HuH-7.5 (cell line): Measurements from ENCODE around the gene CCT6B.
"Not testable (repeated sequence)": the region's sequence is repeated elsewhere in the genome, so short reads cannot be mapped to it uniquely, and the experiment has no call there.

Experiments
- DNase-seq: peaks from one replicate; pipeline ENCODE4 v3.0.0; 2011; ENCODE audit warnings: low spot score

The CCT6B gene, protein sequence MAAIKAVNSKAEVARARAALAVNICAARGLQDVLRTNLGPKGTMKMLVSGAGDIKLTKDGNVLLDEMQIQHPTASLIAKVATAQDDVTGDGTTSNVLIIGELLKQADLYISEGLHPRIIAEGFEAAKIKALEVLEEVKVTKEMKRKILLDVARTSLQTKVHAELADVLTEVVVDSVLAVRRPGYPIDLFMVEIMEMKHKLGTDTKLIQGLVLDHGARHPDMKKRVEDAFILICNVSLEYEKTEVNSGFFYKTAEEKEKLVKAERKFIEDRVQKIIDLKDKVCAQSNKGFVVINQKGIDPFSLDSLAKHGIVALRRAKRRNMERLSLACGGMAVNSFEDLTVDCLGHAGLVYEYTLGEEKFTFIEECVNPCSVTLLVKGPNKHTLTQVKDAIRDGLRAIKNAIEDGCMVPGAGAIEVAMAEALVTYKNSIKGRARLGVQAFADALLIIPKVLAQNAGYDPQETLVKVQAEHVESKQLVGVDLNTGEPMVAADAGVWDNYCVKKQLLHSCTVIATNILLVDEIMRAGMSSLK

DNA sequence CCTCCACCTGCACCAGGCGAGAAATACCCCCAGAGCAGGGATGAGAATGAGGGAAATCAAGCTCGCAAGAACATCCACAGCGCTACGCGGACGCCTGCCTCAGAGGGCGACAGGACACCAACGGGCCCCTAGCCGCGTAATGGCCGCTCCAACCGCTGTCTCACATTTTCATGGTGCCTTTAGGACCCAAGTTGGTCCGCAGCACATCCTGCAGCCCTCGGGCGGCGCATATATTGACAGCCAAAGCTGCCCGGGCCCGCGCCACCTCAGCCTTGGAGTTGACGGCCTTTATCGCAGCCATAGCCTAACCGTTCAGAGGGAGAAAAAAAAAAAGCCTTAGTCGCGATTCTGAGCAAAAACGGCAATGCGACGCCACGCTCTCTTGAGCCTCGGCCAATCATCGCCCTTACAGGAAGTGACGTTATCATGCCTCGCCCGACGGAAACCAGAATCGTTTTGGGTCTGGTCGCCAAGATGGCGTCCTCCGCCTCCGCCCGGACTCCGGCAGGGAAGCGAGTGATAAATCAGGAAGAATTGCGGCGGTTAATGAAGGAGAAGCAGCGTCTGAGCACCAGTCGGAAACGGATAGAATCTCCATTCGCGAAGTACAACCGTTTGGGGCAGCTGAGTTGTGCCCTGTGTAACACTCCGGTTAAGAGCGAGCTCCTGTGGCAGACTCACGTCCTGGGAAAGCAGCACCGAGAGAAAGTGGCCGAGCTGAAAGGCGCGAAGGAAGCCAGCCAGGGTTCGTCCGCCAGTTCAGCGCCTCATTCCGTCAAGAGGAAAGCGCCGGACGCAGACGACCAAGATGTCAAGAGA, at the start of gene CCT6B, which contains the start of gene ZNF830:
Gene CCT6B (minus strand): TSS at position 368 of the 819 bp plus-strand sequence. CDS start 67 bp downstream, at position 301.
Gene ZNF830 (plus strand): TSS at position 448 of the 819 bp plus-strand sequence. CDS start 27 bp downstream, at position 475.
- DNase-seq: peak; percentile 73

GRCh38 chr17:35010093-35010492, 48.8 kb upstream of the CCT6B start:
- no peak for DNase-seq

GRCh38 chr17:35006961-35007360, 45.7 kb upstream of the CCT6B start:
- no peak for DNase-seq

DNA sequence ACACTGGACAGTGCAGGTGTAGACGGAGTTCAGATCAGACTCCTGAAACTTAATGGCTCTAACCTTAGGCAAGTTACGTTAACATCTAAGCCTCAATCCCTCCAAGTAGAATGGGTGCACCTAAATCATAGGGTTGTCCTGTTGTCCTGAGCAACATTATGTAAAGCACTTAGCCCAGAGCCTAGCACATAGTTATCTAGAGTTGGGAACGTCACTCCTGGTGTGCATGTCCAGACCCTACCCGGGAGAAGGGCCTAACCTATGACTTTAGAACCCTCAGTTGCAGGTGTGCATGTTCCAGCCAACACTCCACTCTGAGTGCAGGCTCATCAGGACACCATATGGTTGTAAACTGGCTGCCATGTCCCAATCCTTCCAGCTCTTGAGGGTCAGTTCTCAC, 45.1 kb upstream of the CCT6B start:
- DNase-seq: no peak

- DNase-seq: no peak
Measured at GRCh38 chr17:35003778-35004177, 42.5 kb upstream of the CCT6B start.

DNA sequence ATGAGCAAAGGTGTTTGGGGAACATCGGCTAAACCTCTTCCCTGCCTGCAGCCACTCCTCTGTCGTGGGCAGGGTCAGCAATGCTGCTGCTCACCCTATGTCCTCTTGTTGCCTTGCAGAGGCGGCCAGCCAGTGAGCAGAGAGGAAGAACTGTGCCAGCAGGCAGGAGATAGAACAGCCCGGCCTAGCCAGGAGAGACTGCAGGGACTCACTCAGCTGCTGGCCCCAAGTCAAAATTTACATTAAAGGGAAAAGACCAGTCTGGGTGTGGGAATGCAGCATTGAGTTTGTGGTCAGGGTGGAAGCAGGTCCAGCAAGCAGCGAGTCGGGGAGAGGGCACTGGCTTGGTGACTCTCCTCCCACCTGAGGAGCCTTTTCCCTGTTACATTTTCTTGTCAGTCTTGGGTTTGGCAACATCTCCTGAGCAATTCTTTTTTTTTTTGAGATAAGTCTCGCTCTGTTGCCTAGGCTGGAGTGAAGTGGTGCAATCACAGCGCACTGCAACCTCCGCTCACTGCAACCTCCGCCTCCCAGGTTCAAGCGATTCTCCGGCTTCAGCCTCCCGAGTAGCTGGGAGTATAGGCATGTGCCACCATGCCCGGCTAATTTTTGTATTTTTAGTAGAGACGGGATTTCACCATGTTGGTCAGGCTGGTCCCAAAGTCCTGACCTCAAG, 41.8 kb upstream of the CCT6B start:
- no peak for DNase-seq

DNA sequence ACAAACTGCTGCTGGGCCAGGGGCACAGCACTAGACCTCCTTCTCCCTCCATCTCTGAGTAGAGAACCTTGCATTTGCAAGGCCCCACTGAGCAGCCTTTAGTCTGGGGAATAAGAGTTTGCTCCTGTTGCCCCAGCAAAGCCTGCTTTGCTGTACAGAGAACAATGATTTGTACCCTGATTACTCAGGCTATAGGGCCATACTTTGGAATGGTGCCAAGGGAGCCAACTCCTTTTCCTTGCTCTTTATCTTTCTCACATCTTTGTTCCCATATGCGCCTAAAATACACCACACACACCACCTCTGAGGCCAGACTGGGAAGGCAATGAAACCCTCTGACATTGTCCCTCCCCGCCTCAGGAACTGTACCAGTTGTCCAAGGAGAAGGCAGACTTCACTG, 40.3 kb upstream of the CCT6B start:
- DNase-seq: no peak

DNA sequence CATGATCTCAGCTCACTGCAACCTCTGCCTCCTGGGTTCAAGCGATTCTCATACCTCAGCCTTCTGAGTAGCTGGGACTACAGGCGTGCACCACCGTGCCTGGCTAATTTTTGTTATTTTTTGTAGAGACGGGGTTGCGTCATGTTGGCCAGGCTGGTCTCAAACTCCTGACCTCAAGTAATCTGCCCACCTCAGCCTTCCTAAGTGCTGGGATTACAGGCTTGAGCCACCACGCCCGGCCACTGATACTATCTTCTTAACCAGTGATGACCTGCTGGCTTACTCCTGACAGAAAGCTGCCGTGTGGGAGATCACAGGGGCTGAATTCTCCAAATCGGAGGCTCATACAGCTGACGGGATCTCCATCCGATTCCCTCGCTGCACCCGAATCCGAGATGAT, 39.7 kb upstream of the CCT6B start:
- not testable (repeated sequence) for DNase-seq

GRCh38 chr17:34999456-34999855, 38.2 kb upstream of the CCT6B start:
- DNase-seq: no peak

- peak; percentile 91 for DNase-seq
Measured at GRCh38 chr17:34998205-34998604, 36.9 kb upstream of the CCT6B start.

DNA sequence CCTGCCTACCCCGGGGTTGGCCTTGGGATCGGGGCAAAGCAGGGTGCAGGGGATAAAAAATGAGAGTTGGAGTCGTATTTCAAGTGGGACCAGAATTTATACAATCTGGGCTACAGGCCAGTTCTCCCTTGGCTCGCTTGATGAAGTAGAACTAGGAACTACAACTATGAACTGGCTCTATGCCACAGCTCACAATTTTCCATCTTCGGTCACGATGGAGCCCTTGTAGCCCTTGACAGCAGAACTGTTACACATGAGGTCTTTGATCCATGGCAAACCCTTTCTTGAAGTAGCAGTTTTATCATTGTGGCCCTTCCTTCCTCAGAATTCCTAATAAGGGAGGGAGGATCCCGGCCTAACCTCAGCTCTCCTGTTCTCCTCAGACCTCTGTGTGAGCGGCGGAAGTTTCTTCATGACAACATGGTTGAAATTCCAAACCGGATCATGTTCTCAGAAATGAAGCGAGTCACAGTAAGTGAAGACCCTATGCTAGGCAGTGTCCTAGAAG, 36.1 kb upstream of the CCT6B start:
- DNase-seq: no peak

- no peak for DNase-seq
Measured at GRCh38 chr17:34996422-34997285, 35.4 kb upstream of the CCT6B start.

DNA sequence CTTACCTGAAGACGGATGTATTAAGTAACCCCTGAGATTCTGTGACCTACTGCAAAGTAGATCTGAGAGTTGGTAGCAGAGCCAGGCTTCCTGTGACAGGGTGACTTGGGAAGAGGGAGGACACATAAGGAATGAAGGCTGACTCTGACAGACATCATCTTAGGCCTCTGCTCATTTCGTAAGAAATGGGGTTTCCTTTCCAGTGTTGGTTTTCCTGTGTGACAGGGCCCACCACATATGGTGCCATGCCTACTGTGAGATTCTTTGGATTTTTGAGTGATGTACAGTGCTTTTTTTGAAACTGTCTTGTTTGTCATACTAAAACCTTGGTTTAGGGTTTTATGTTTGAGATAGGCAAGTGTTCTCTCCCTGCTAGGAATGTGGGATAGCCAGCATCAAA, 31.8 kb upstream of the CCT6B start:
- DNase-seq: no peak

GRCh38 chr17:34991606-34992005, 30.3 kb upstream of the CCT6B start:
- no peak for DNase-seq

DNA sequence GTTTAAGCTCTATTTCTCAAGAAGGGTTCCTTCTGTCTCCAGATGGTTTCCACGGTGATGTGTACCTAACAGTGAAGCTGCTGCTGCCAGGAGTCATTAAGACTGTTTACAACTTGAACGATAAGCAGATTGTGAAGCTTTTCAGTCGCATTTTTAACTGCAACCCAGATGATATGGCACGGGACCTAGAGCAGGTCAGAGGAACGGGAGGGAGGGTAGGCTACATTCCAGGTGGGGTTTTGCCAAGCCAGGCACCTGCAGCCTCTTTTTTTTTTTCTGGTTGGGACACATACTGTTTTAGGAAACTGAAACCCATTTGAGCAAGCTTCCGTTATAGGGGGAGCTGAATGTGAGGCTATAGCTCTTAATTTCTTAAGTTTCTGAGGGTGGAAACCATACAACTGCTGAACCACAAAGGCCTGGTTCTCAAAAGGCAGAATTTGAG, 29.7 kb upstream of the CCT6B start:
- no peak for DNase-seq

GRCh38 chr17:34989473-34989872, 28.2 kb upstream of the CCT6B start:
- no peak for DNase-seq

- no peak for DNase-seq
Measured at GRCh38 chr17:34988644-34989043, 27.4 kb upstream of the CCT6B start.

DNA sequence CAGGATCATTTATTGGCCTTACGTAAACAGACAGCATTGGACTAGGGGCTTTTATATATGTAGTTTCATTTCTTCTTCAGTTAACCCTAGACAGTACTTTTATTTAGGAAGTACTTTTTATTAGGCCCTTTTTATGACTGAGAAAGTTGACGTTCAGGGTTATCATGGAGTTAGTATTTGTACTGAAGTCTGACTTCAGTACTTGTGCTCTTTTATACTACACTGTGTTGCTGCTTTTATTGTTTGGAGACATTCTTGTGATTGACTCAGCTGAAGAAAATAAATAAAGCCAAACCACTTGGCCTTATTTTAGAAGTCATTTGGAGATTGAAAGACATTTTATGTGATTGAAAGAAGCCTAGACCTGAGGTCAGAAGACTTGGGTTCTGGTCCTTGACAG, 26.0 kb upstream of the CCT6B start:
- no peak for DNase-seq

DNA sequence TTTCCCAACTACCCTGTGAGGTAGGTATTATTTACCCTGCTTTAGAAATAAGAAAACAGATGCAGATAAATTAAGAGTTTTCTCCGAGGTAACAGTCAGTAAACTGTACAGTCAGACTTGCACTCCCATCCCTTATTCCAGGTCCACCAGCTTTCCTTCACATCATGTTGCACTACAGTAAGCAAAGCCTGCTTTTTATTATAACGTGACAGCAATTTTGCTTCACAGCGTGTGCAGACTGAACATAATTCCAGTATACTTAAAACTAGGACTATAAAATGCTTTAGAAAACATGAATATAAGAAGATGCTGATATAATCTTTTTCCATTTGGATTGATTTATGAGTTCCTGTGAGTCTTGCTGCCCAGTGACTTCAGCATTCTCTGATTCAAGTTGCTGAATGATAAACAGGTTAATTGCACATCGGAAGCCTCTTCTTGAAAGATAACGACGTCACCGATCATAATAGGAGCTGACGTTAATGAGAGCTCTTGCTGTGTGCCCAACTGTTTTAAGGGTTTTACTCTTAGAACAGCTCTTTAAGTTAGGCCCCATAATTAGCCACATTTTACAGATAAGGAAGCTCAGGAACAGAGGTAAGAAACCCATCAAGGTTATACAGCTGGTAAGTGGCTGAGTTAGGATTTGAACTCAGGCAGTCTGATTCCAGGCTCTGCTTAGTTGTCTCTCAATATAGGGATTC, 20.4 kb upstream of the CCT6B start:
- peak; percentile 30 for DNase-seq
